RCC 7860 (cell line): ENCODE results near the gene TP53I11.

Source experiments
- DNase-seq: peaks from one replicate; pipeline ENCODE4 v3.0.0-alpha.2; 2015; ENCODE audit warnings: low spot score
- FAIRE-seq: peaks from 2 replicates; lab custom pipeline; 2012; peaks lifted over from hg19 to GRCh38; lab: Jason Lieb, UNC

Gene TP53I11

GRCh38 chr11:44978961-44979331, 28.3 kb upstream of the TP53I11 start:
- FAIRE-seq, result no peak
- DNase-seq, result no peak

GRCh38 chr11:44978274-44978960, 27.7 kb upstream of the TP53I11 start:
- DNase-seq (no peak), FAIRE-seq (no peak)

GRCh38 chr11:44977493-44977984, 26.9 kb upstream of the TP53I11 start:
- no peak for FAIRE-seq
- DNase-seq, result no peak

GRCh38 chr11:44976576-44976975, 25.9 kb upstream of the TP53I11 start:
- no peak for DNase-seq
- FAIRE-seq, result no peak

- DNase-seq, result no peak
- no peak for FAIRE-seq
Measured at GRCh38 chr11:44974402-44975000, 23.8 kb upstream of the TP53I11 start.

- DNase-seq (no peak), FAIRE-seq (no peak)
Measured at GRCh38 chr11:44973632-44974401, 23.1 kb upstream of the TP53I11 start.

GRCh38 chr11:44972746-44973435, 22.2 kb upstream of the TP53I11 start:
- DNase-seq (no peak), FAIRE-seq (no peak)

GRCh38 chr11:44971185-44971584, 20.5 kb upstream of the TP53I11 start:
- FAIRE-seq, result no peak
- no peak for DNase-seq

GRCh38 chr11:44970293-44970692, 19.6 kb upstream of the TP53I11 start:
- FAIRE-seq (no peak), DNase-seq (no peak)

- FAIRE-seq (no peak), DNase-seq (no peak)
Measured at GRCh38 chr11:44969651-44970252, 19.1 kb upstream of the TP53I11 start.

GRCh38 chr11:44968510-44968909, 17.8 kb upstream of the TP53I11 start:
- no peak for DNase-seq
- FAIRE-seq, result no peak

GRCh38 chr11:44967930-44968496, 17.3 kb upstream of the TP53I11 start:
- no peak for FAIRE-seq
- no peak for DNase-seq

GRCh38 chr11:44966694-44967093, 16.0 kb upstream of the TP53I11 start:
- FAIRE-seq (no peak), DNase-seq (no peak)

- FAIRE-seq, result no peak
- no peak for DNase-seq
Measured at GRCh38 chr11:44964526-44965209, 14.0 kb upstream of the TP53I11 start.

GRCh38 chr11:44963948-44964347, 13.3 kb upstream of the TP53I11 start:
- no peak for FAIRE-seq
- no peak for DNase-seq

- FAIRE-seq (no peak), DNase-seq (no peak)
Measured at GRCh38 chr11:44963136-44963535, 12.5 kb upstream of the TP53I11 start.

- no peak for DNase-seq
Measured at GRCh38 chr11:44962464-44962863, 11.8 kb upstream of the TP53I11 start.

GRCh38 chr11:44960200-44960845, 9.6 kb upstream of the TP53I11 start:
- FAIRE-seq, result no peak
- DNase-seq, result no peak

More at GRCh38 chr11:44962464-44962863, 11.8 kb upstream of the TP53I11 start:
- FAIRE-seq, result no peak

GRCh38 chr11:44959064-44959463, 8.4 kb upstream of the TP53I11 start:
- no peak for FAIRE-seq
- no peak for DNase-seq
